A673 (cell line): ENCODE measurements around the gene MDH1B. TPM values are rescaled to one million over a fixed set of nuclear protein-coding genes. Genes with fewer than 3 reads are reported as not detected.
"Not testable (repeated sequence)": the region's sequence is repeated elsewhere in the genome, so short reads cannot be mapped to it uniquely, and the experiment has no call there.

Source experiments
- Bru-seq: library from RNA; stranded (reverse); fragments of 400-500 nt; gene quantifications from one replicate; lab custom pipeline; 2021; lab: Mats Ljungman, UMichigan
- BruChase-seq, 2 experiments: library from RNA; stranded (reverse); fragments of 400-500 nt; gene quantifications; one replicate each; lab custom pipeline; 2021; lab: Mats Ljungman, UMichigan
- BruUV-seq: library from RNA; stranded (reverse); fragments of 400-500 nt; replicated peaks from 2 replicates; lab custom pipeline; 2021; lab: Mats Ljungman, UMichigan
- CTCF ChIA-PET: fragments of 300-600 bp; sonication (Branson Sonifier 250); formaldehyde crosslinking; loops from one replicate; lab custom pipeline; 2022; ENCODE audit warnings: antibody characterized with exemption; lab: Charles Lee
- POLR2A ChIA-PET: fragments of 300-600 bp; sonication (Branson Sonifier 250); formaldehyde crosslinking; loops from one replicate; lab custom pipeline; 2022; ENCODE audit warnings: antibody characterized with exemption; ENCODE audit not compliant: low non-redundant PET; lab: Charles Lee
- DNase-seq: peaks from one replicate; pipeline ENCODE4 v3.0.0-alpha.2; 2015; ENCODE audit warnings: low spot score
- H3K27ac ChIP-seq: fragments of 200-600 bp; sonication (generic); 2 replicates; pipeline ENCODE4 v1.5.1; 2016; ENCODE audit warnings: mixed run types, low read depth, mild to moderate bottlenecking, mixed read lengths, antibody characterized with exemption, low read length; ENCODE audit not compliant: poor library complexity, severe bottlenecking
- H3K27me3 ChIP-seq: fragments of 200-600 bp; sonication (generic); replicated peaks from 2 replicates; pipeline ENCODE4 v1.6.1; 2017; ENCODE audit warnings: mixed run types, low read depth, mild to moderate bottlenecking, mixed read lengths, antibody characterized with exemption, low read length; ENCODE audit not compliant: insufficient read depth, poor library complexity
- H3K36me3 ChIP-seq: fragments of 200-600 bp; sonication (generic); 2 replicates; pipeline ENCODE4 v1.6.1; 2016; ENCODE audit warnings: mixed run types, mild to moderate bottlenecking, mixed read lengths, antibody characterized with exemption, low read length; ENCODE audit not compliant: insufficient read depth, poor library complexity, severe bottlenecking
- H3K4me1 ChIP-seq: fragments of 200-600 bp; sonication (generic); 2 replicates; pipeline ENCODE4 v1.6.1; 2017; ENCODE audit warnings: mixed run types, mild to moderate bottlenecking, mixed read lengths, antibody characterized with exemption, low read length; ENCODE audit not compliant: insufficient read depth, poor library complexity, severe bottlenecking
- H3K4me3 ChIP-seq: fragments of 200-600 bp; sonication (generic); 2 replicates; pipeline ENCODE4 v1.5.1; 2016; ENCODE audit warnings: low read depth, mixed run types, mild to moderate bottlenecking, mixed read lengths, low read length; ENCODE audit not compliant: poor library complexity, severe bottlenecking
- H3K9me3 ChIP-seq: fragments of 200-600 bp; sonication (generic); 2 replicates; pipeline ENCODE4 v1.6.1; 2016; ENCODE audit warnings: mixed run types, low read depth, mild to moderate bottlenecking, mixed read lengths, antibody characterized with exemption, low read length; ENCODE audit not compliant: poor library complexity, severe bottlenecking
- EZH2 ChIP-seq: fragments of 200-600 bp; sonication (generic); IDR thresholded peaks from 2 replicates; pipeline ENCODE4 v1.6.1; 2017; ENCODE audit warnings: borderline replicate concordance, low read depth, mild to moderate bottlenecking, mixed read lengths, antibody characterized with exemption, low read length; ENCODE audit not compliant: poor library complexity, severe bottlenecking
- intact Hi-C: fragments of 100-400 bp; cut with micrococcal nuclease; formaldehyde crosslinking; loops from one replicate; pipeline ENCODE4 v1.10.0; 2022; ENCODE audit not compliant: unreplicated experiment
- long read RNA-seq: library from polyadenylated mRNA; stranded (forward); transcript quantifications from one replicate; pipeline ENCODE4 v2.0.0, GENCODE V29; 2022
- total RNA-seq: library from RNA; stranded (reverse); gene quantifications from 2 replicates; pipeline ENCODE4 v1.2.3, GENCODE V29; 2021
- TF ChIP-seq, protein P1 (sequence below): fragments of 300-800, 200-600 bp; sonication (generic); conservative IDR thresholded peaks from 2 replicates; pipeline ENCODE4 v1.5.1; 2017; ENCODE audit warnings: low read depth, mild to moderate bottlenecking, antibody characterized with exemption, low read length, moderate library complexity, mixed read lengths

The MDH1B gene
- 0.68 and 0.86 TPM in 2 replicates for total RNA-seq
- Bru-seq, nascent RNA: percentile 21 among the genes with signal in this experiment
- BruChase-seq, experiment 1, labeled RNA remaining after a 2-hour chase: percentile 13 among the genes with signal in this experiment
- percentile 22 among the genes with signal in this experiment for BruChase-seq, experiment 2, labeled RNA remaining after a 6-hour chase
- long read RNA-seq, partial matches to known transcripts: 1 of 1 reads
- long read RNA-seq, other reads (novel, unspliced or antisense): 0 of 1 reads

DNA sequence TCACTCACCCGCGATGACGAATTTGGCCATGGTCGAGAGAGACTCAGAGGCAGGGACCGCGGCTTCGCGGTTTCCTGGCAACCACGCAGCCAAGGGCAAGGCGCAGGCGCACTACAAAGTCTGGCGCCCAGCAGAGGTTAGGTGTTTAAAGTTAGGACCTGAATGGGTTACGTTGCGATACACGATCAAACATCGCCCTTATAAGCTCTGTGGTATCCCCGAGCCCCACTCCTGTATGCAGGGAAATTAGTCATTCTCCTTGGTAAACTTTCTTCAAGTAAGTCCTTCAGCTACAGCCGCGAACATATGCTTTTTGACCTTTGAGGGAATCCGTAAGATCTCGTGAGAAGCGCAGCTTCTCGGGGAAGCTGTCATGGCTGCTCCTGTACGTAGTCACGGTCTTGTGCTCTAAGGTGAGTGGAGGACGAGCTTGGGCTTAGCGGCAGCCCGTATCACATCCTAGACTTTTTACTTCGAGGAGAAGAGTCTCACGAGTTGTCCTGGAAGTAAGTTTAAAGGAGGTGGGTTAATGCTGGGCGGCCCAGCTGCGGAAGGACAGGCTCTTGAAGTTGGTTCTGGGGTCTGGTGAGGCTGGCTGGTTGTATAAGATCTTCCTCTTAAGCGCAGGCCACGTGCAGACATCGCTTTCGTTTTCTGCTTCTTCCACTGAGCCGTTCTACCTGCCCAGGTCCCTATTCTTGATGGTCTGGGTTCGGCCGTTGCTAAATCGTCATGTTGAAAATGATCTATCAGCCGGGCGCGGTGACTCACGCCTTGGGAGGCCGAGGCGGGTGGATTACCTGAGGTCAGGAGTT, at the start of gene MDH1B, which contains the start of gene FASTKD2:
Gene MDH1B, minus strand, starts transcription at position 87 of the 815 bp plus-strand sequence. Its CDS starts 57 bp downstream, at position 30.
Gene FASTKD2, plus strand, starts transcription at position 365 of the 815 bp plus-strand sequence. CDS start 1,088 bp downstream, outside the sequence.
- peak within 1 kb of the TSS; percentile 88 for H3K27ac ChIP-seq
- H3K4me1 ChIP-seq: peaks cover 3% of the 10 kb centered on the region
- CTCF ChIA-PET: no interaction called here
- H3K4me3 ChIP-seq: peak within 1 kb of the TSS; percentile 98
- peaks cover 17% of the 10 kb centered on the region for H3K36me3 ChIP-seq
- peak; percentile 91 for DNase-seq
- BruUV-seq: no TSS peak
- H3K27me3 ChIP-seq: peaks cover 12% of the 10 kb centered on the region
- H3K9me3 ChIP-seq: no peaks in the 10 kb centered on the region
- POLR2A ChIA-PET: no interaction called here
- TF ChIP-seq, protein P1, sequence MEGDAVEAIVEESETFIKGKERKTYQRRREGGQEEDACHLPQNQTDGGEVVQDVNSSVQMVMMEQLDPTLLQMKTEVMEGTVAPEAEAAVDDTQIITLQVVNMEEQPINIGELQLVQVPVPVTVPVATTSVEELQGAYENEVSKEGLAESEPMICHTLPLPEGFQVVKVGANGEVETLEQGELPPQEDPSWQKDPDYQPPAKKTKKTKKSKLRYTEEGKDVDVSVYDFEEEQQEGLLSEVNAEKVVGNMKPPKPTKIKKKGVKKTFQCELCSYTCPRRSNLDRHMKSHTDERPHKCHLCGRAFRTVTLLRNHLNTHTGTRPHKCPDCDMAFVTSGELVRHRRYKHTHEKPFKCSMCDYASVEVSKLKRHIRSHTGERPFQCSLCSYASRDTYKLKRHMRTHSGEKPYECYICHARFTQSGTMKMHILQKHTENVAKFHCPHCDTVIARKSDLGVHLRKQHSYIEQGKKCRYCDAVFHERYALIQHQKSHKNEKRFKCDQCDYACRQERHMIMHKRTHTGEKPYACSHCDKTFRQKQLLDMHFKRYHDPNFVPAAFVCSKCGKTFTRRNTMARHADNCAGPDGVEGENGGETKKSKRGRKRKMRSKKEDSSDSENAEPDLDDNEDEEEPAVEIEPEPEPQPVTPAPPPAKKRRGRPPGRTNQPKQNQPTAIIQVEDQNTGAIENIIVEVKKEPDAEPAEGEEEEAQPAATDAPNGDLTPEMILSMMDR: no peak
- no peak for TF ChIP-seq EZH2
- intact Hi-C loops: no loop called here

DNA sequence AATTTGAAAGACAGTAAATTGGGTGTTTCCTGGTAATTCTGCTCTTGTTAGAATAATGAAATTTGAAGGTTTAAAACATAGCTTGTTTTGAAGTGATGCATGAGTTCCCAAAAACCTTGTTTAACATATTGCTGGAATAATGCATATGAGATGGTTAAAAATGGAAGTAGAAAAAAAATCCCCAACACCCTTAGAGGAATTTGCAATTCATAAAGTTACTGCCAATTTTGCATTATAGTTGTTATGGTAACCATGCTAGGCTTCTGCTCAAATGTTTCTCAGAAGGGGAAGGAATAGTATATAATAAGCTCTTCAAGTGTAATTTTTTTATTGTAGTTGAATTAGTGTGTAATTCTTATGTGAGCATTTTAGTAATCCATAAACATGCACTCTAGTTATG, 49.4 kb upstream of the MDH1B start:
- intact Hi-C loops: no loop called here
- ChIA-PET POLR2A (no interaction called here), CTCF (no interaction called here)
- BruUV-seq: no TSS peak
- H3K9me3 ChIP-seq: no peaks in the 10 kb centered on the region
- H3K4me3 ChIP-seq: no peak overlapping the region
- DNase-seq: no peak
- no peak overlapping the region for H3K27ac ChIP-seq
- H3K36me3 ChIP-seq: no peaks in the 10 kb centered on the region
- TF ChIP-seq EZH2: no peak
- TF ChIP-seq, protein P1: no peak
- peaks cover 27% of the 10 kb centered on the region for H3K27me3 ChIP-seq
- no peaks in the 10 kb centered on the region for H3K4me1 ChIP-seq

DNA sequence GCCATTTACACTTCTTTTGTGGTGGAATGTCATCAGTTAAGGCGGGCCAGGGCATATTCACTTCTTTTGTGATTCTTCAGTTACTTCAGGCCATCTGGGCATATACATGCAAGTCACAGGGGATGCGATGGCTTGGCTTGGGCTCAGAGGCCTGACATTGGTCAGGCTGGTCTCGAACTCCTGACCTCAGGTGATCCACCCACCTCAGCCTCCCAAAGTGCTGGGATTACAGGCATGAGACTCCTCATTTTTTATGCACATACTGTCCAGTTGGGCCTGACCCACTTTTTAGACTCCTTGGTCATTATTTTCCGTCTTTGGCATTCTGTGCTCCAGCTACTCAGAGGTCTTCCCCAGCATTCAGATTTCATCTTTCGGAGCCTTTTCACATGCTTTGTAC, 47.3 kb upstream of the MDH1B start:
- BruUV-seq, intact Hi-C loops, H3K4me1 ChIP-seq, H3K4me3 ChIP-seq, H3K27ac ChIP-seq, POLR2A ChIA-PET, DNase-seq, H3K9me3 ChIP-seq, H3K36me3 ChIP-seq, CTCF ChIA-PET: not testable (repeated sequence)
- H3K27me3 ChIP-seq: peaks cover 11% of the 10 kb centered on the region

DNA sequence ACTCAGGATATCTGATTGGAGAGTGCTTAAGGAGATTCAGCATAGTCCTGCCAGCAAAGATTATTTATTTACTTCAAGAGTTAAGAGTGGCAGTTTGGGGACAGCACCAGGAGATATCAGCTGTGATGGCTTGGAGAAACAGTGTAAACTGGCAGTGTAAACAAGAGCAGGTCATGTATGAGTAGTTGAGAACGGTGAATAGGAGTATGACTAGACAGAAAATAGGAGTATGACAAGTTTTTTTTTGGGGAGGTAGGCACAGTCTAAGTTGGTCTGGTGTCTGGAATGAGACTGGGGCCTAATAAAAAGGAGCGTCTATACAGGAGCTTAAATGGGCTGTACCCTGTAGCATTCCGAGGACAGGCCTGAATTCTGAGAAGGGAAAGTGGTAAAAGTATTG, 42.5 kb upstream of the MDH1B start:
- CTCF ChIA-PET, H3K36me3 ChIP-seq, H3K4me1 ChIP-seq, POLR2A ChIA-PET, H3K27me3 ChIP-seq, BruUV-seq, H3K9me3 ChIP-seq, H3K27ac ChIP-seq, DNase-seq, H3K4me3 ChIP-seq: not testable (repeated sequence)
- intact Hi-C loops: loop anchor here (10.0 kb wide), 1 partner anchor 817 kb away; the partner anchor contains the start of gene METTL21A
